KG1 (cell line): Measurements from ENCODE around the gene MYO1B.

Experiments
- DNase-seq: peaks from one replicate; lab custom pipeline; 2025; lab: John Stamatoyannopoulos, UW

Gene MYO1B

DNA sequence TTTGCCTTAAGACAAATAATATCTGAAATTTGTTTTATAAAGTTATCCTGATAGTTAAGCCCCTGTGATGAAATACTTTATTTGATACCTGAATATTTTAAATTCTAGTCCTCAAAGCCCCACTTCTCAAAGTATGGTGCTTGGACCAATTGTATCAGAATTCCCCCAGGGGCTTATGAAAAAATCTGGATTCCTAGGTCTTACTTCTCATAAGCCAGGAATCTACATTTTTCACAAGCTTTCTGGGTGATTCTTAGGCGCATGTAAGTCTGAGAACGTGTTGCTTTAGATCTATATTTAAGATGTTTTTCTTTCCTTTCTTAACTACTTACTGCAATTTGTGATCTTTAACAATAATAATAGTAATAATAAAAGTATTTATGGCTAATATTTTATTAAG lies 53.1 kb downstream of the MYO1B start:
- DNase-seq, result no peak

- DNase-seq, result no peak
Observed at GRCh38 chr2:191299010-191299409, 53.8 kb downstream of the MYO1B start.

DNA sequence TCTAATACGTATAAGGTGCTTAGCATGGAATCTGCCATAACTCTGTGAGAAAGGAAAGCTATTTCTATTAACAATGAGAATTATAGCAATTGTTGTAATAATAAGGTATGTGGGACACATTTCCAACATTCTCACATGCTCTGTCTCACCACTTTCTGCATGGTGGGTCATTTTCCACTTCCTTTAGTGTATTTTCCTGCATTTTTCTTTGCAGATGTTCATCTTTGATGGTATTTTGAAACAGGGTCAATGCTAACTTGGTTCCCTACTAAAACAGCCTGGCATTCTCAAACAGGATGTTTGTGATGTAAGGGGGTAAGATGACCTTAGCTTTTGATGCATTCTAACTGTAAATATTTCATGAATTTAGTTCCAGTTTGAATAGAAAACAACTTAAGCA lies 54.7 kb downstream of the MYO1B start:
- no peak for DNase-seq

DNA sequence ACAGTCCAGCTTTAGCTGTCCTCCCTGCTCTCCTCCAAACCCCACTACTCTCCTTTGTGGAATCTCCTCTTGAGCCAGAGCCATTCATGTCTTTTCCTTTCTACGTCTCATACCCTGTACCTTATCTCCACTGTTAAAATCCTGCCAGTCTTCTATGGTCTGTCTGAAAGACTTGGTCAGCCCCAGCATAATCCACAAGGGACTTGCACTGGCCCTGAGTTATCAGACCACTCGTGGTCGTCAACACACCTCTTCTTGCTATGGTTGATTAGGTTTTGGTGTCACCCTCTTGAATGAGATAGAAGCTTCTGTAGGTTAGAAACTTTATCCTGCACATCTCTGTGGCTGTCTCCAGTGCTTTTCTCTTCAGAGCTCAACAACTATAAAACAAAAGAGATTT lies 56.8 kb downstream of the MYO1B start:
- DNase-seq, result no peak

- peak; percentile 8 for DNase-seq
Observed at GRCh38 chr2:191302459-191303139, 57.4 kb downstream of the MYO1B start.

DNA sequence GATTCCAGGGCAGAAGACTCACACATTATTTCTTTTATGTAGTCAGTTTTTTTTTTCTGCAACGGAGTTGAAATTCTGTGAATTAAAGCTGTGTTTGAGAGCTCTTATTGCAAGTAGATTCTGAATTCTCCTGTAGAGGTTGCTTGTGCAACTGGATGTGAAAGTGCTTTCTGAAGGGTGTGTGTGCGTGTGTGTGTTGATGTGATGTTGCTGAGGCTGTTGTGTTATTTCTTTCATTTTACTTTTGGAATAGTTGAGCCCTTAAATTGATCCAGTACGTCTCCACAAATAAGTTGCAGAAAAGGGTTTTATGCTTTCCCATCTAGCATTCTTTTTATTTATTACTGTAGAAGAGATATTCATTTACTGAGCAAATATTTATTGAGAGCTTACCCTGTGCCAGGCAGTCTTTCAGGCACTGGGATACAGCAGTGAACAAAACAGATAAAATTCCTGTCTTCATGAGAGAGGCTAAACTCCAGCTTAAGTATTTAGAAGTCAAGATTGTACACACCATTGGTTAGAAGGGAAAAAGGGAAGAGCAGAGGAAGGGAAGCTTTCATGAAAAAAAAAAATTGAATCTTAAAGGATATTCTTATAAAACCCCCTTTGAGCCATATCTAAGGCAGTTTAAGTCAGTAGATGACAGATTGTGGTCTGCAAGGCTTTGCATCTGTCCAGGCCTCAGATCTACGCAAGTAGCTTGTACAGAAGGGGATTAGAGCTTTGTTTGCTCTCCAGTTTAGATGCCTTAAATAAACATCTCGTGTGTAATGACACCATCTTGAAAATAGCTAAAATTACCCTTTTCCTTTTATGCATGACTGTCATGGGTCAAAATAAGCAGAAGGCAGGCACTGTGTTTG lies 58.2 kb downstream of the MYO1B start:
- DNase-seq, result no peak

DNA sequence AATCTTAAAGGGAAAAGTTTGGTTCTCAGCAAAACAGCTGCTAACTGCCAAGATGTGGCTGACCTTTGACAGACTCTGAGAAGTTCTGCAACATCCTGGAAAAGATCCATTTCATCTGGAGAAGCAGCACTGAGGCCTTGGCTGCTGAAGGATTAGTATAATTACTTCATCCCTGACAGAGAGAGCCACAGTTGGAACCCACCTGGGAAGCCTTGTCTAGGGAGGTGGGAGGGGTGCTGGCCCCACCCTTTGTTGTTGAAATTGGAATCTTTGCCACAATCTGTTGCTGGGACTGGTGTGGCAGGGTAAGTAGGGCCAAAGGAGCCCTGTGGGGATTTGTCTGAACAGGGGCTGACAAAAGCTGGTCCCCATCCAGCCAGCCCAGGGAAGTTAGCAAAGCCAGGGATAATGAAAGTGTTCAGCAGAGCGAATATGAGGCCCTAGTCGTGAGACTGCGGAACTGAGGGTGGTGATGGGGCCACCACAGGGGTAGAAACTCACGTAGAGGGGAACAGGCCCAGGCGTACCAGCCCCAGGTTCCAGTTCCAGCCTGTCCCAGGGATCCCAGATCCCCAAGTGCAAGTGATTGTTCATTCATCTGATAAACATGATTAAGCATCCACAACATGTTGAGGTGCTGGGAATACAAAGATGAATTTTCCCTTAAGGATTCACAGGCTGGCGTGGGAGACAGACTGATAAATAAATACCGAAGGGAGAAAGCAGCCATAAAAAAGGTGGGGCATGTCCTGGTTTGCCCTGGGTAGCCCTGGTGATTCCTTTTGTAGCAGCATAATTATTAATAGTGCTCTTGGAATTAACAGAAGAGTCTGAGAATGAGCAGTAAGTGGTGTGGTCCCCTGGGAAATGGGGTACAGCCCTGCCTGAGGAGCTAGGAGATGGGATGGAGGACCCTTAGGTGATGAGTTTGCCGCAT lies 60.0 kb downstream of the MYO1B start:
- DNase-seq, result no peak

DNA sequence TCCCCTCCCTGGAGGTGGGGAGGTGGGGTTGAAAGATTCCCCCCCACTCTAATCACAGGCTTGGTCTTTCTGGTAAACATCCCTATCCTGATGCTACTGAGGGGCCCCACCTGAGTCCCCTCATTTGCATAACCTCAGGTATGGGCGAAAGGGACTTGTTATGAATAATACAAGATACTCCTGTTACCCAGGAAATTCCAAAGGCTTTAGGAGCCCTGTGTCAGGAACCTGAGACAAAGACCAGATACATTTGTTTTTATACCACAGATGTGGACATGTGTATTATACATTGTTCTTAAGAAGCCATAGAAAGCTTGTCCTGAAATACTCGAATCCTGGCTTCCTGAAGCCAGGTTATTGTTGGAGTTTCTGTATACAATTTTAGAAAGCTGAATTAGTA lies 62.8 kb downstream of the MYO1B start:
- DNase-seq, result no peak

DNA sequence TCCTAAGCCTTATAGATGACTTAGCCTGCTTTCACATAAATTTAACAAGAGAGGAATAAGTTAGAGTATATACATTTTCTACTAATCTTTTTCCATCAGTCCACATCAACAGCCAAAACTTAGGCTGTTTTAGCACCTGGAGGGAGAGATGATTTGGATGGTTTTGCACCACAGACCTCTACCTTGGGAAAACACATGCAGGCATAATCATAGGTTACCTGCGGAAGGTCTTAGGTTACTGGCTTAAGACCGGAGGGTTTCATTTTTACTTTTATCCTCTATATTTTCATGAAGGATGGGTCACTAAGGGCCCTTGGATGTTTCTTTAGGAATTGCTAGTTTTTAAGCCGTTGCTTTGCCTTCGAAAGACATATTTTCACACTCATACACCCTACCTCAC lies 66.0 kb downstream of the MYO1B start:
- DNase-seq, result no peak

DNA sequence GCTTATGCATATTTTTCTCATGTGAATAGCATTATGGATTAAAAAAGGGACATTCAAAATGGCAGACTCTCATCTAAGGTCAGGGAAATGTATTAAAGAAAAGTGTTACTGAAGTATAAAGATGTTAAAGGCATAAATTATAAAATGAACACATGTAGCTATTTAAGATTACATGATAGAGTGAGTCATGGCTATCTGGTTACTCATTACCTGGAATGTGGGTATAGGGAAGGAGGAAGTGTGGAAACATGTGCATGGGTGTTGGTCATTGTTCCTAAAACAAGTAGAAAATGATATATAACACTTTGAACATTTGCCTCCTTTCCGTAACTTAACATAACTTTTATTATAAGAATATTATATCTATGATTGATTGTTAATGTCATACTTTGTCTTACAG lies 66.4 kb downstream of the MYO1B start:
- DNase-seq, result no peak

DNA sequence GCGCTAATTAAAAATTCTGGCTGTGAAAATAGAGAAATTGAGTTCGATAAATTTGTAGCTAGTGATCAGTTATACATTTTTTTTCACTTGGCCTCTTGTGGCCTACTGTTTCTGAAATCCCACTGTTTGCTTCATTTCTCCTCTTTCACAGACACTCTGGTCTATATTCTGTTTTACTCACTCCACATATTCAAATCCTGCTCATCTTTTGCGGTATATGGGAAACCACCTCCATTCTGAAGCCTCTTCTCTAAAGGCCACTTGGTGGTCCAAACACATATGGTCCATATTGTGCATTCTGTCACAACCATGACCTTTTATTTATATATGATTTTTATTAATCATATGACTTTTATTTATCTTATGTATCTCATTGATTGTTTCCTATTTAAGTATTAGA lies 67.0 kb downstream of the MYO1B start:
- no peak for DNase-seq

DNA sequence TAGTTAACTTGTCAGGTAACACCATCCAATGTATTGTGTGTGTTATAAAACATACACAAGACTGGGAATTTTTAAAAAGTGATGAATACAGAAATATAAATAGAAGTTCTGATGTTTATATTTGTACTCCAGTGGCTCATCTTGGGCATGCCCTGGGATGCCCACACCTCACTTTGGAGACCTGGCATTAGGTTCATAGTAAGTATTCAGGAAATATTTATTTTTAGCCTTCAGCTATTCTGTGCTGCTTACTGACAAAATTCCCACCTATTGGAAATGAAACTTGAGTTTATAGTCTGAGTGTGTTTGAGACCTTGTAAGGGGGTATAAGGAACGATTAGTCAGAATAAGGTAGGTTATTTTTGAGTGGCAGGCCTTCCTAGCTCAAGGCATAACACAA lies 67.5 kb downstream of the MYO1B start:
- DNase-seq, result no peak

GRCh38 chr2:191314697-191315364 lies 69.6 kb downstream of the MYO1B start:
- DNase-seq, result no peak

- DNase-seq, result no peak
Observed at GRCh38 chr2:191315365-191315752, 70.2 kb downstream of the MYO1B start.

GRCh38 chr2:191316246-191316994 lies 71.2 kb downstream of the MYO1B start:
- no peak for DNase-seq

GRCh38 chr2:191318037-191318728 lies 73.0 kb downstream of the MYO1B start:
- no peak for DNase-seq

DNA sequence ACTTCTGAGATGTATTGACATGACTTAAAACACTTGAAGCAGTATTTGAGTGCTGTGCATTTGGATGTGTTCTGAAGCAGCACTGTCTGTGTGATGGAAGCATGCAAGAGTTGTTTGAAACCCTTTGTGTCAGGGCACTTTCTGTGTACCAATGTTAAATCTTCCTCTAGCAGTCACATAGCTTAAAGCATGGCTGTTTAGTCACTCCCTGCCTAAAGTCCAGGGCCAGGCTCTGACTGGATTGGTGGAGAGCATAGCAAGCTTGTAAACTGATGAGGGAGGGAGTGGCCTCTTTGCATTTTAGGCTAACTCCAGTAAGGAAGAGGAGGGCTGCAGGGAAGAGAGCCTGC lies 73.5 kb downstream of the MYO1B start:
- DNase-seq, result no peak

- no peak for DNase-seq
Observed at GRCh38 chr2:191319186-191319585, 74.0 kb downstream of the MYO1B start.

GRCh38 chr2:191320881-191321280 lies 75.7 kb downstream of the MYO1B start:
- DNase-seq, result no peak

DNA sequence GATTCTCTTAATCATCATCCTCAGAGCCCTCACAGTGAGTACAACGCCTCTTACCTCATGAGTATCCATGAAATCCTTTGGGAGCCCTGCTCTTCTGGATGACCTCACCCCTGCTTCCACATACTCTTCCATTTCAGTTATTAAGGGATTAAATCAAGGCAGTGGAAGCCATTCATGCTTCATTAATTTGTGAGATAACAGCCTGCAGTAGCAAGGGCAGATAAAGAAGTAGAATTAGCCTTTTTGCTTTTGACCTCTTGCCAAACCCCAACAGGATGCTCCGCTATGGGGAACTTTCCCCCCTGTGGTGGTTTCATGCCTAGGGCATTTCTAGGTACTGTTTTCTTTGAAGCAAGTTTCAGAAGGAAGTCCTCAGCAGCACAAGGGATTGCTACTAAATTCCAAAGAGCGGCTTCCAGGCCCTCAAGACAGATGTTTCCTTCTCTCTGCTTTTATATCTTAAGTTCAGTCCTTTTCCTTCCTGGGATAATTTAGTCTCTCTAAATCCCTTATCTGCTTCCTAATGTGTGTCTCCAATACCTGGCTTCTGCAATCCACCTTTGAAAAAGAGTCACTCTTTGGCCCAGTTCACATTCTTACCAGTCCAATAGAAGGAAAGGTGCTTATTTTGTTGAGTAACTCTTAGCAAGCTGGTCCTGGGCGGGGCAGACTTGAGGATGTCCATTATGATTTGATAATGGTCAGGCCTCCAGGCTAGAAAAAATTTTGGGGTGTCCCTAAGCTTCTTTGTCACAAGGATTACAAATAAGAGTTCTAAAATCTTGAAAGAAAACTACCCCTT lies 76.9 kb downstream of the MYO1B start:
- DNase-seq, result peak; percentile 44
